Ascending aorta (tissue), 2 donors: ENCODE measurements around the gene FBRSL1. TPM values are rescaled to one million over a fixed set of nuclear protein-coding genes. Genes with fewer than 3 reads are reported as not detected.

ENCODE experiments used
- DNase-seq, 2 donors: peaks; one replicate each; pipeline ENCODE4 v3.0.0-alpha.2; 2019; ENCODE audit warnings: low spot score in 2 of 2
- H3K27ac ChIP-seq, 2 donors: fragments of 200-600 bp; sonication (generic); one replicate each; pipeline ENCODE4 v1.5.1; 2016 to 2017; ENCODE audit warnings: mild to moderate bottlenecking in 1 of 2
- H3K27me3 ChIP-seq: fragments of 200-600 bp; sonication (generic); one replicate; pipeline ENCODE4 v1.5.1; 2017
- H3K36me3 ChIP-seq, 2 donors: fragments of 200-600 bp; sonication (generic); one replicate each; pipeline ENCODE4 v1.5.1; 2016
- H3K4me1 ChIP-seq, 2 donors: fragments of 200-600 bp; sonication (generic); one replicate each; pipeline ENCODE4 v1.5.1; 2016 to 2017; ENCODE audit warnings: mild to moderate bottlenecking in 1 of 2
- H3K4me3 ChIP-seq, 2 donors: fragments of 200-600 bp; sonication (generic); one replicate each; pipeline ENCODE4 v1.5.1; 2016 to 2017; ENCODE audit warnings: mild to moderate bottlenecking in 1 of 2
- H3K9me3 ChIP-seq, 2 donors: fragments of 200-600 bp; sonication (generic); one replicate each; pipeline ENCODE4 v1.5.1; 2016
- CTCF ChIP-seq, 3 experiments: fragments of 200-600 bp in 2 of 3; fragments of 450-650 bp in 1 of 3; sonication (generic) in 2 of 3; IDR thresholded peaks; one replicate each; pipeline ENCODE4 v1.5.1; 2016 to 2019; ENCODE audit warnings: antibody characterized with exemption in 3 of 3, mild to moderate bottlenecking in 1 of 3, moderate library complexity in 1 of 3
- intact Hi-C: fragments of 100-400 bp; cut with DNase I; formaldehyde crosslinking; loops from one replicate; pipeline ENCODE4 v1.15.1; 2023
- total RNA-seq: library from RNA; depleted of rRNA; stranded (reverse); fragments of >200 nt; gene quantifications from one replicate; pipeline ENCODE4 v1.1.0, GENCODE V29; 2016

The FBRSL1 gene
- total RNA-seq, 1 donor from 2014 or later: 40.7 TPM

GRCh38 chr12:132482771-132483170 is 7.2 kb upstream of the FBRSL1 start:
- DNase-seq: no peak
- Histone ChIP-seq H3K27ac (no peak overlapping the region), H3K4me3 (no peak overlapping the region), H3K36me3 (no peaks in the 10 kb centered on the region), H3K27me3 (no peaks in the 10 kb centered on the region), H3K9me3 (no peaks in the 10 kb centered on the region), H3K4me1 (no peaks in the 10 kb centered on the region)
- TF ChIP-seq CTCF (IDR thresholded peaks at IDR 0.05): no peak
- intact Hi-C loops: loop anchor here (10.0 kb wide), 1 partner anchor 202 kb away; the partner anchor contains the start of genes POLE and PXMP2

- Histone ChIP-seq H3K4me1 (no peaks in the 10 kb centered on the region), H3K27ac (no peak overlapping the region), H3K36me3 (no peaks in the 10 kb centered on the region), H3K9me3 (no peaks in the 10 kb centered on the region), H3K4me3 (no peak overlapping the region), H3K27me3 (no peaks in the 10 kb centered on the region)
- TF ChIP-seq CTCF (IDR thresholded peaks at IDR 0.05): no peak
- intact Hi-C loops: loop anchor here (10.0 kb wide), 1 partner anchor 202 kb away; the partner anchor contains the start of genes POLE and PXMP2
- no peak for DNase-seq
These were observed 6.7 kb upstream of the FBRSL1 start for GRCh38 chr12:132483208-132483607.

- H3K27ac ChIP-seq: no peak overlapping the region
- no peak overlapping the region for H3K4me3 ChIP-seq
These were observed 6.3 kb upstream of the FBRSL1 start for GRCh38 chr12:132483612-132484011.

GRCh38 chr12:132484183-132484890 is 5.6 kb upstream of the FBRSL1 start:
- no peak for TF ChIP-seq CTCF (IDR thresholded peaks at IDR 0.05)
- H3K9me3 ChIP-seq: no peaks in the 10 kb centered on the region
- no peaks in the 10 kb centered on the region for H3K36me3 ChIP-seq
- no peaks in the 10 kb centered on the region for H3K27me3 ChIP-seq
- no peak for DNase-seq
- no peaks in the 10 kb centered on the region for H3K4me1 ChIP-seq
- intact Hi-C loops: loop anchor here (10.0 kb wide), 1 partner anchor 200 kb away; the partner anchor contains the start of genes POLE and PXMP2
- no peak overlapping the region for H3K4me3 ChIP-seq
- H3K27ac ChIP-seq: no peak overlapping the region

More at GRCh38 chr12:132483612-132484011, 6.3 kb upstream of the FBRSL1 start:
- DNase-seq: no peak
- H3K9me3 ChIP-seq: no peaks in the 10 kb centered on the region
- no peaks in the 10 kb centered on the region for H3K4me1 ChIP-seq
- no peaks in the 10 kb centered on the region for H3K36me3 ChIP-seq
- H3K27me3 ChIP-seq: no peaks in the 10 kb centered on the region
- TF ChIP-seq CTCF (IDR thresholded peaks at IDR 0.05): no peak
- intact Hi-C loops: loop anchor here (10.0 kb wide), 1 partner anchor 201 kb away; the partner anchor contains the start of genes POLE and PXMP2

- Histone ChIP-seq H3K4me1 (no peaks in the 10 kb centered on the region), H3K9me3 (no peaks in the 10 kb centered on the region), H3K36me3 (no peaks in the 10 kb centered on the region), H3K27me3 (no peaks in the 10 kb centered on the region), H3K27ac (no peak overlapping the region), H3K4me3 (no peak overlapping the region)
- intact Hi-C loops: loop anchor here (5.0 to 10.0 kb wide), 5 partner anchors 200 to 1613 kb away; partner anchors contain the start of genes ANKLE2, POLE, PXMP2 and RAN
- DNase-seq: no peak
- TF ChIP-seq CTCF (IDR thresholded peaks at IDR 0.05): no peak
These were observed 5.0 kb upstream of the FBRSL1 start for GRCh38 chr12:132484891-132485441.
